ENCODE results near the gene DAND5. TPM values are rescaled to one million over a fixed set of nuclear protein-coding genes. Genes with fewer than 3 reads are reported as not detected.
A peak's percentile ranks its signal among the peaks of the same experiment; 100 is the strongest.

The DAND5 gene
- total RNA-seq, 2 experiments from 2014 or later, result 0.21 to 0.26 TPM

DNA sequence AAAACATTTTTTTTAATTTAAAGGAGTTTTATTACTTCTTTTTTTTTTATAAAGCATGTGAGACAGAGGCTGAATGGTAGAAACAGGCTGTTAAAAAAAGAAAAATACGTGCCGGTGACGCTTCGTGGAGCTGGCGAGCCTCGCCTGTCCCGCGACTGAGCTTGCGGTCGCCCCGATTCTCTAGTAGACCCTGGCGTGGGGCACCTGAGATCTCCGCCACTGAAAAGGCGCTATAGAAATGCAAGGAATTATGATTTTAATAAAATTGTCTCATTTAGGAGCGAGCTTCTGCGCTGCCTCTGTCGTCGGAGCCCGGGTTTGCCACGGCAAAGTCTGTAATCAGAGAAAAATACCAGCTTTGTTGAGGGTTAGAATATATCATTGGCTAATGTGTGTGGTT lies 44.3 kb downstream of the DAND5 start:
- H3K27ac Mint-ChIP-seq, result peak overlapping the region; percentile 32
- H3K4me1 Mint-ChIP-seq, result peaks cover 11% of the 10 kb centered on the region
- H3K36me3 Mint-ChIP-seq, result peaks cover 2% of the 10 kb centered on the region
- H3K27me3 Mint-ChIP-seq, result peaks cover 89% of the 10 kb centered on the region
- no peak for ATAC-seq
- CTCF ChIA-PET, result interaction anchor here (0.7 to 2.7 kb wide), 8 partner anchors 20 to 253 kb away, joined by 3 to 19 read pairs (median 4); no protein-coding TSS in a partner anchor
- no peaks in the 10 kb centered on the region for H3K9me3 Mint-ChIP-seq (ENCODE audit: low read depth)
- no peak overlapping the region for H3K4me3 Mint-ChIP-seq
- no peak for DNase-seq

DNA sequence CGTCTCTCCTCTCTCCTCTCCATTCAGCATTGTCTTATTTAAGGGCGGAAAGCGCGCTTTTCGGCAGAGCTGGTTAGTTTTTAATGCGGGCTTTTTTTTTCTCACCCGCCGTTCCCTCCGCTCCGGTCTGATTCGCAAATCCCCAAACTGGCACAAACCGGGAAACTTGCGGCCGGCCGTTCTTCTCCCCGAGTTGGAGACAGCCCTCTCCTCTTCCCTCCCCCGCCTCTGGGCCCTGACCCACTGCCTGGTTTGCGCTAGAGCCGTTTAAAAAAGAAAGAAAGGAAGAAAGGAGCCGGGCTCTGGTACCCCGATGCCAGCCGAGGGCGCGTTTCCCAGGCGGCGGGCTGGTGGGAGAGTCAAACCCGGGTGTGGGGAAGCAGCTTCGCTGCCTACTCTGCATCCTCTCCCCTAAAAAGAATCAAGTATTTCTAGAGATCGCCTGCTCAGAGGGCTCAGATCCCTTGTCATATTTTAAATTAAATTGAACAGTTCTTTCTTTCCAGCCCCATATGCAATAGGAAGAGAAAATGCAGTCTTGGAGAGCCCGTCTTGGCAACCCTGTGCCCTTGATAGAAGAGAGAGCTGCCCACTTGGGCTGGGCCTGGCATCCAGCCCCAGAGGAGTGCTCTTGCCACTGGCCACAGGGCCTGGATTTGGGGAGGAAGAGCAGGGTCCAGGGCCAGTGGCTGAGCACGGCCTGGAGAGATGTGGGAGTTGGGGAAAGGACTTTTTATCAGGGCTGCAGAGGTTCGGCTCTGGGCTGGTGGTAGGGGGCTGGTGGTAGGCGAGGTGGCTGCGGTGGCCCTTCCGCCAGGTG lies 44.9 kb downstream of the DAND5 start:
- CTCF ChIA-PET, result interaction anchor here (0.9 to 2.7 kb wide), 6 partner anchors 30 to 167 kb away, joined by 3 to 19 read pairs (median 4); no protein-coding TSS in a partner anchor
- H3K4me3 Mint-ChIP-seq, result no peak overlapping the region
- no peaks in the 10 kb centered on the region for H3K9me3 Mint-ChIP-seq (ENCODE audit: low read depth)
- H3K36me3 Mint-ChIP-seq, result peaks cover 2% of the 10 kb centered on the region
- ATAC-seq (no peak), DNase-seq (no peak)
- H3K4me1 Mint-ChIP-seq, result peaks cover 11% of the 10 kb centered on the region
- H3K27ac Mint-ChIP-seq, result peak overlapping the region; percentile 32
- peaks cover 89% of the 10 kb centered on the region for H3K27me3 Mint-ChIP-seq

DNA sequence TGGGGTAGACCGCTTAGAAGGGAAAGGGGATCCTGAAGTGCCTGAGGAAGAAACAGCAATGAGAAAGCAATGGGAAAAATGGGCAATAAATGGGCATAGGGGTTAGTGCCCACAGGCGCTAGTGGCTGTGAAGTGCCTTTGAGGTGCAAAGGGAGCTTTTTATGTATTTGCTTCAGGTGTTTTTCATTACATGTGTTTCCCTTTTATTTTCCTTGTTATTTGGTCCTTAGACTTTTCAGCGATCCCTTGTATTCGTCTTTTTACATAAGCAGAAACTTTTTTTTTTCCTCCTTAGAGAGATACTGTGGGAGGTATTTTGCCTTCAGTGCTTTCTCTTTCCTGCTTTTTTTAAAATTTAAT lies 45.5 kb downstream of the DAND5 start:
- DNase-seq, result no peak
- Mint-ChIP-seq H3K36me3 (peaks cover 2% of the 10 kb centered on the region), H3K27me3 (peaks cover 90% of the 10 kb centered on the region), H3K4me3 (no peak overlapping the region), H3K27ac (no peak overlapping the region), H3K4me1 (peaks cover 11% of the 10 kb centered on the region), H3K9me3 (ENCODE audit: low read depth) (no peaks in the 10 kb centered on the region)
- no peak for ATAC-seq
- CTCF ChIA-PET, result interaction anchor here (0.9 to 2.7 kb wide), 4 partner anchors 19 to 168 kb away, joined by 3 to 19 read pairs (median 4); no protein-coding TSS in a partner anchor

DNA sequence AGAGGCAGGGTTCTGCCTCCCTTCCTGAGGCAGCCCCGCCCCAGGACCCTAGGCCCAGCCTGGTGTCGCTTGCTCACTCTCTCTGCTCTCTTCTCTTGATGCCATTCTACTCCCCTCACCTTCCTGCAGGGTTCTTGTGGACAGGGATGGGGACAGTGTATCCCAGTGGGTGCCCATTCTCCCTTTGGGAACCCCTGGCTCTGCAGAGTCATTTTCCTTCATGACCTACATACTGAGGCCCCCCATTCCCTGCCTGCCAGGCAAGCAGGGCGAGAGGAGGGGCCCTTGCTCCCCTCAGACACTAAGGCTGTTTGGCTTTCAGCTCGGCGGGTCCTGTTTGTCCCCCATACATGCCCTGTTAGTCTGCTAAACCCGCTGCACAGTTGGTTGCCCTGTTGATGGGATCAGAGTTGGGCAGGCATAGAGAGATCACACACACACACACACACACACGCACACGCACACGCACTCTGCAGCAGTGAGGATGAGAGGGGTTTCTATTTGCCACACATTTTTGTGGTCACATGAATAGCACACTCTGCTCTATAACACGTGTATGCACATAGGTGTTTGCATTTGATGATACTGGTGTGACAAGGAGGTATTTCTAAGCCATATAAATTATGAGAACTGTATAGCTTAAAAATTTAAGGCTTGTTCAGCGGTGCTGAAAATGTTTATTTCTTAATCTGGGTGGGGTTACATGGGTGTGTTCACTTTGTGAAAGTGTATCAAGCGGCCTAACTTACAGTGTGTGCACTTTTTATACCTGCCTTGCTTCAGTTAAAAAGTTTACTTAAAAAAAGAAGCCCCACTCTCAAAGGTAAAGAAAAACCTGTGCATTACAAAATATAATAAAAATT lies 46.2 kb downstream of the DAND5 start:
- DNase-seq, result no peak

DNA sequence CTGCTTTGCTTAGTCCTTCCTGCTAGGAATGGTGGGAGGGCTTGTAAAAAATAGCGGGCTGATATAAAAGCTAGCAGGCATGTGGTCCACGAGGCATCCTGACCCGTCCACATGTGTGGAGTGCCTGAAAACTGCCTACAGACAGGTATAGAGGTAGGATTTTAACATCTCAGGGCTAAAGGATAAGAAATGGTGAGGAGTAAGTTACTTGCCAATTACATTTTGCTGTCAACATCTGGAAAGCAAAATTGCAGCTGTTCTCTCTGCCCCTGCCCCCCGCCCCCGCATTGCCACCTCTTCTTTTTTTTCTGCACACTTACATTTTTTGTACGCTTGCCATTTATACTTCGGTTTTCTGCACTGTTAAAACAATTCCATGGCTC lies 46.9 kb downstream of the DAND5 start:
- H3K36me3 Mint-ChIP-seq, result peaks cover 2% of the 10 kb centered on the region
- no peak overlapping the region for H3K27ac Mint-ChIP-seq
- peaks cover 11% of the 10 kb centered on the region for H3K4me1 Mint-ChIP-seq
- peaks cover 87% of the 10 kb centered on the region for H3K27me3 Mint-ChIP-seq
- CTCF ChIA-PET, result interaction anchor here (0.7 to 1.8 kb wide), 4 partner anchors 17 to 195 kb away, joined by 3 to 7 read pairs (median 4); no protein-coding TSS in a partner anchor
- DNase-seq, result no peak
- no peaks in the 10 kb centered on the region for H3K9me3 Mint-ChIP-seq (ENCODE audit: low read depth)
- no peak for ATAC-seq
- no peak overlapping the region for H3K4me3 Mint-ChIP-seq

More for the DNA sequence above, 46.2 kb downstream of the DAND5 start:
- Mint-ChIP-seq H3K4me3 (no peak overlapping the region), H3K9me3 (ENCODE audit: low read depth) (no peaks in the 10 kb centered on the region), H3K27ac (no peak overlapping the region), H3K36me3 (peaks cover 2% of the 10 kb centered on the region), H3K27me3 (peaks cover 88% of the 10 kb centered on the region), H3K4me1 (peaks cover 11% of the 10 kb centered on the region)
- CTCF ChIA-PET, result interaction anchor here (0.7 to 2.7 kb wide), 5 partner anchors 18 to 196 kb away, joined by 3 to 19 read pairs (median 4); no protein-coding TSS in a partner anchor
- ATAC-seq, result no peak

DNA sequence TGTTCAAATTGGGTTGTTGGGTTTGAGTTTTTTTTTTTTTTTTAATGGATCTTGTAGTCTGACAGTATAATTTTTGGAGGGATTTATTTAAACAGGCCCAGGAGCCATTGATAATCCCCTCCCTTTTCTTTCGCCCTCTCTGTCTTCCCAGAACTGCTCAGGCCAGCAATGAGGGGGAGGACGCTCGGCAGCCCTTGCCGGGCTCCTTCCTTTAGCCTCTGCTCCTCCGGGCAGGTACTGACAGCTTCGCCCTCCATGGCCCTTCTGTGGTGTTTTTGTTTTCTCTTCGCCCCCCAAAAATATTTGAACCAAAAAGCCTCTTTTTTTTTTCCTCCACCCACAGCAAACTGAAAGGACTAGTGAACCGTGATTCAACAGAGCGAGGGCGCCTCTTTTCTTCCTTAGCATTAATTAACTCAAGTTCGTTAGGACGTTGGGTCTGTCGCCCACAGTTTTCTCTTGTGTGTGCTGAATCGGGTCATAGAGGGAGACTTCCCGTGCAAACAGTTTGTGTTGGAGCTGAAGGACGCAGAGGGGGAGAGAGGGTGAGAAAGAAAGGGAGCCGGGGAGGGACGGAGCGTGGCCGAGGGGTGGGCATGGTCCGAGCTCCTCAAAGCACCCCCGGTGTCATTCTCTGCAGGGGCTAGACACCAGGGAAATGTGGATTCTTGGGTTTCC lies 47.4 kb downstream of the DAND5 start:
- DNase-seq (no peak), ATAC-seq (no peak)
- CTCF ChIA-PET, result interaction anchor here (0.7 to 1.8 kb wide), 4 partner anchors 17 to 195 kb away, joined by 3 to 7 read pairs (median 4); no protein-coding TSS in a partner anchor
- H3K27me3 Mint-ChIP-seq, result peaks cover 86% of the 10 kb centered on the region
- H3K36me3 Mint-ChIP-seq, result peaks cover 2% of the 10 kb centered on the region
- H3K27ac Mint-ChIP-seq, result no peak overlapping the region
- no peak overlapping the region for H3K4me3 Mint-ChIP-seq
- H3K4me1 Mint-ChIP-seq, result peaks cover 11% of the 10 kb centered on the region
- no peaks in the 10 kb centered on the region for H3K9me3 Mint-ChIP-seq (ENCODE audit: low read depth)

DNA sequence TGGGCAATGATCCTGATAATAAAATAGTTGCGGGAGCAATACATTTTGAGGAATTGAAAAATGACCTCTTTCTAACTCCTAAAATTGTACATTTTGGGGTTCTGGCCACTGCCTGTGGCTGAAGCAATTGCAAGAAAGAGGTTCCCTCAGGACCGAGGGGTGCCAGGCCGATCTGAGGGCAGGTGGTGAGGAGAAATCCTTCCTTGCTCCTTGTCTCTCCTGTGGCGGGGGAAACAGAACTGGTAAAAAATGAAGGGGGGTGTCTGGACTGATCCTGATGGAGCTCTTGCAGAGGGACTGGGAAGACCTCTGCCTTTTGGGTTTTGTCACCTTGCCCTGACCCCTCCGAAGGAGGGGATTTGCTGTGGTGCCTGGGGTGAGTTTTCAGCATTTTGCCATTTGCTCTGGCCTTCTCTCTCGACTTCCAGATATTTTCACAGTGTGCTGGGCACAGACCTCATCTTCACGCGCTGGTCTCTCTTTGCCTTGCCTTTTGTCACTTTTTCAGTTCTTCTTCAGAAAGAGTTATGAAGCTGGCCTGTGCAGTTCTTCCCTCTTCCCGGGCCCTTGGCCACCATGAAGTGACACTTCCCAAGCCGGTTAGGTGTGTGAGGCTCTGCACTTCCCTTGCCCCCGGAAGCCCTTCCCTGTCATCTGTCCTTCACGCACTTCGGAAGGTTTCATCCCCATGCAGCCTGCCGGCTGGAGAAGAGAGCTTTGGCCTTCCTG lies 48.1 kb downstream of the DAND5 start:
- peaks cover 87% of the 10 kb centered on the region for H3K27me3 Mint-ChIP-seq
- peaks cover 11% of the 10 kb centered on the region for H3K4me1 Mint-ChIP-seq
- peaks cover 2% of the 10 kb centered on the region for H3K36me3 Mint-ChIP-seq
- H3K27ac Mint-ChIP-seq, result no peak overlapping the region
- DNase-seq (no peak), ATAC-seq (no peak)
- CTCF ChIA-PET, result interaction anchor here (1.2 to 1.9 kb wide), 3 partner anchors 16 to 44 kb away, joined by 3 to 4 read pairs (median 3); no protein-coding TSS in a partner anchor
- no peak overlapping the region for H3K4me3 Mint-ChIP-seq
- no peaks in the 10 kb centered on the region for H3K9me3 Mint-ChIP-seq (ENCODE audit: low read depth)

DNA sequence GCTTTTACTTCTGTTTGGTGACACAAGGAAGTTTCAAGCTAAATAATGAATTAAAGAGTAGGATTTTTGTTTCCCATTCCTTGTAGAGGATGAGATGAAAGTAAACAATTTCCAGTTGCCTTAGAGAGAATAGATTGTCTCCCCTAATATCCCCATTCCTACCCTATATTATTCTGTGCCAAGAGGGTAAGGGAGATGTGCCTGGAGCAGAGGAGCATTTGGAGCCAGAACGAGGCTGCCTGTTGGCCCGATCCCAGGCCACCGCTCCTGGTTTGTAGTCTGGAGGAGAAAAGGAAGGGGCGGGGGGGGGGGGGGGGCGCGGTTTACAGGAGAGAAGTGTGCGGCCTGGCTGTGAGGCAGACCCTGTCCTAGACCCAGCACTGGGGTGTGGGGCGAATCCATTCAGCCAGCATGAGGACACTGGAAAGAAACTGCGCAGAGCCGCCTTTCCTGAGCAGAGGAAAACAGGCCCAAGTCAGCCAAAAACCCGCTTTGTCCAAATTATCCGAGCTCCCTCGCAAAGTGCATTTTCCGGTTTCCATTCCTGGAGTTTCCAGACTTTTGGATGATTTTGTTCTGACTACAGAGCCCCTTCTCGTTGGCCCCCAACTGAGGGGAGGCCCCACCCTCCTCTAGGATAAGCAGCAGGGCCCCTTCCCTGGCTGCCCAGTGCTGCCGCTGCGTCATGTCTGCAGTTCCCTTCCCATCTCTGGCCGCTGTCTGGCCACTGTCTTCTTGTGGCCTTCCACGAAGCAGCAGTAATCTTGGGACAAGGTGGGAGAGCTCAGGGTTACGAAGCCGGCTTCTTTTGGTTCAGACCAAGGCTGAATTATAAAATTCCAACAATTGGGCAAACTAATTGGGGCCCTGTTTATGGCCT lies 48.9 kb downstream of the DAND5 start:
- Mint-ChIP-seq H3K27ac (no peak overlapping the region), H3K9me3 (ENCODE audit: low read depth) (no peaks in the 10 kb centered on the region), H3K36me3 (no peaks in the 10 kb centered on the region), H3K4me3 (no peak overlapping the region), H3K4me1 (peaks cover 10% of the 10 kb centered on the region), H3K27me3 (peaks cover 85% of the 10 kb centered on the region)
- CTCF ChIA-PET, result interaction anchor here (1.2 to 1.9 kb wide), 3 partner anchors 16 to 43 kb away, joined by 3 to 4 read pairs (median 3); no protein-coding TSS in a partner anchor
- ATAC-seq (no peak), DNase-seq (no peak)

DNA sequence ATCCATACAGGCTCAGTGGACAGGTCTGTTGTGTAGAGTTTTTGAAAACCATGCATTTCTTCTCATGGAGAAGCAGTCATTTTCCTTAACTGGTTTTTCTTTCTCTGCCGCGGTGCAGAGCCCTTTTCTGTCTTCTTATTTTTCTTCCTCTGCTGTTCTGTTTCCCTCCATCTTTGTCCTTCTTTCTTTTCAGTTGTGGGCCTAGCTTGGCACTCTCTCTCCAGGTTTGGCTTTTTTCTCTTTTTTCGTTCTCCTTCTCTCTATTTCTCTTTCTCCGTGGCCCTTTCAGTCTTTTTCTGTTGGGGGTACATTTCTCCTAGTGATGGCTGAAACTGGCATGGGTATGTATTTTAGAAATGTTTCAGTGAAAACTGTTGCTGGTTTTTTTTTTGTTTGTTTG lies 50.0 kb downstream of the DAND5 start:
- Mint-ChIP-seq H3K4me1 (peaks cover 11% of the 10 kb centered on the region), H3K27me3 (peaks cover 84% of the 10 kb centered on the region), H3K36me3 (no peaks in the 10 kb centered on the region), H3K4me3 (no peak overlapping the region), H3K9me3 (ENCODE audit: low read depth) (no peaks in the 10 kb centered on the region), H3K27ac (no peak overlapping the region)
- ATAC-seq, result no peak
- no peak for DNase-seq
- CTCF ChIA-PET, result no interaction called here

DNA sequence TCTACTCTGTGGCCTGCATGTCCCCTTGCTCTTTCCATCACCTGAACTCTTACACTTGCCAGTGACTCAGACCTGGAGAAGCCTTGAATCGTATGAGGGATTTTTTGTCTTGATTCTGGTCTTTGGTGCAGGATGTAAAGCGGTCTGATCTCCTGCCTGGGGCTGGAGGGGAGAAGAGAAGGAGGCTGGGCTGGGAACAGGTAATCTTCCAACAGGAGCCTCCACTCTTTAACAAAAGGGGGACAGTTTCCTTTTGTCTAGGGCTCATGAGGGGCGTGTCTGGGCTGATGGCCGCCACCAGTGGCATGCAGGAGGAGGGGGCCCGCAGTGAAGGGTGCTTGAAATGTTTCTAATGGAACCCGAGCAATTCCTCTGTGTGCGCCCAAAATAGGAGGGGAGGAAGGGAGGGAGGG lies 50.6 kb downstream of the DAND5 start:
- H3K9me3 Mint-ChIP-seq (ENCODE audit: low read depth), result no peaks in the 10 kb centered on the region
- no peak for DNase-seq
- no peaks in the 10 kb centered on the region for H3K36me3 Mint-ChIP-seq
- H3K27me3 Mint-ChIP-seq, result peaks cover 84% of the 10 kb centered on the region
- H3K4me3 Mint-ChIP-seq, result no peak overlapping the region
- CTCF ChIA-PET, result no interaction called here
- peaks cover 14% of the 10 kb centered on the region for H3K4me1 Mint-ChIP-seq
- no peak for ATAC-seq
- no peak overlapping the region for H3K27ac Mint-ChIP-seq

DNA sequence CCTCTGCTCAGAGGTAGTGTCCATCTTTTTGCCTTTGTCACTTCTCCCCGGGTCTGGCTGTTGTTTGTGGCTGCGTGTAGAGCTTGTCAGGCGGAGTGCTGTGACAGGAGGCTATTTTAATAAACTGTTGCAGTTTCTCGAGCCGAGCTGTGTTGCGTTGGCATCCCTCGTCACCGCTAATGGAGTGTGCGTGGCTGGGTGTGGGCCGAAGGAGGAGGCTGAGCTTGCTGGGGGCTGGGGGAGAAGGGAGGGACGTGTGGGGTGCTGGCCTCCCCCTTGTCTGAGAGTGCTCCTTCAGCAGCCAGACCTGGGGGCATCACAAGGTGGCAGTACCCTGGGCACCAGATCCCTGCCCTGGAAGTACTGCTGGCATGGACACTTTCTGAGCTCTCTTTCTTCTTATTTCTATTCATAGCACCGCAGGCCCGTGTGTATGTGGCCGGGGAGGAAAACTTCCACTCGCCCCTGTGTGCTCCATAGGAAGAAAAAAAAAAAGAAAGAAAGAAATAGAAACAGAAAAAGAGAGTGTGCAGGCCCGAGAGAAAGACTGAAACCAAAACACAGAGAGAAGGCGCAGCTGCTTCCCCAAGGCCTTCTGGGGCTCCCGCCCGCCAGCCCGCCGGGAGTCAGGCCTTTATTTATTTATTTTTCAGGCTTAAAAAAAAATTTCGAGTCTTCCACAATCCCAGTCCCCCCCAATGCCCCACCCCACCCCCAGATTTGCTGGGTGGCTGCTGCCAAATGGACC lies 52.9 kb downstream of the DAND5 start:
- DNase-seq, result no peak
- ATAC-seq, result no peak
- Mint-ChIP-seq H3K4me3 (no peak overlapping the region), H3K4me1 (peaks cover 16% of the 10 kb centered on the region), H3K36me3 (no peaks in the 10 kb centered on the region), H3K27ac (no peak overlapping the region), H3K9me3 (ENCODE audit: low read depth) (no peaks in the 10 kb centered on the region), H3K27me3 (peaks cover 86% of the 10 kb centered on the region)
- CTCF ChIA-PET, result interaction anchor here (1.8 to 2.2 kb wide), 4 partner anchors 12 to 72 kb away, joined by 5 to 9 read pairs (median 7); no protein-coding TSS in a partner anchor
